Epidermal melanocyte (primary cell): Measurements from ENCODE around the gene ACKR3.

Source experiments
- DNase-seq: peaks from one replicate; pipeline ENCODE4 v3.0.0; 2011; ENCODE audit warnings: low spot score; ENCODE audit not compliant: insufficient read length

Gene ACKR3

DNA sequence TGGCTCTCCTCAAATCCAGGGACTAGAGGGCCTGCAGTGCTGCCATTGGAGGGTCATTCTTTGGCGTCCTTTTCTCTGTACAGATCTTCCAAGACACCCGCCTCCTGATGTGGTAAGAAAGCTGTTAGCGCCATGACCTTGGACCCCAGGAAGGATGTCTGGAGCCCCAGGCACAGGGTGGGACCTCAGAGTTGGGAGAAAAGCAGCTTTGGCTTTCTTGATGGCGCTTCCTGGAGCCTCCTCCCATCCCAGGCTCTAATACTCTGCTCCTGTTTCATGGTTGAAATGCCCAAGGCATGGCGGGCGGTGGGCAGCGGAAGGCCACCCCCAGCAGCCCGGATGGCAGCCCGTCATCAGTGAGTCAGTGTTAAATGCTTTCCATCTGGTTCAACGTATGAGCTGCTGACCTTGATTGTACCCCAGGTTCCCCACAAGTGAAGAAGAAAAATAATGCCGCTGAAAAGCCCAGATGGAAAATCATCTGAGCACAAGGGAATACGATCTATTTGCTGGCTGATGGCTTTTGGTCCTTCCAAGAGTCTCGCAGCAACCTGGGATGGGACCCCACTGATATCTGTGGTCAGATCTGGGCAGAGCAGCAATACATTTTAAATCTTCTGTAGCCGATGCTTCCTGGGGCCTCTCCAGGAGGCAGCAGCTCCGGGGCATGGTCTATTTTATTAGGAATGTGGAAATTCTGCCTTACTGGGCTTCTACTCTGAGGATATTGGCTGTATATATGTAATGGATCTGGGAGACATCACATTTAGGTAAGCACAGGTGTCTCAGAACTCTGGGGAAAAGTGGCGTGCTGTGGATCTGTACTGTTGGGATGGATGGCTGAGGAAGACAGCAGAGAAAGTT, 15.1 kb downstream of the ACKR3 start:
- no peak for DNase-seq

DNA sequence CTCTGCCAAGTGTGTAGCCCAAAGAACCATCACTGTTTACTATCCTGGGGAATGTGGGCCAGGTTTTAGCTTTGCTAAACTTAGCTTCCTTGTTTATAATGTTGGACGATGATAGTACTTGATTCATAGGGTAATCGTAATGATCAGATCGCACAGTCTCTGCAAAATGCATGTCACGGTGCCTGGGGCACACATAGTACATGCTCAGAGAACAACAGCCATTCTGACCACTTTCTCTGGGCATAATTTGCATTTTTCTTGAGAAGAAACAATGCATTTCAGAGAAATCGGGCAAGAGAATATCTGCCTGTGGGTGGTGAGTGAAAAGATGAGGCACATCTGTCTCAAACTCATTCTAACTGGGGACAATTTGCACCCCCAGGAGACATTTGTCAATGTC, 16.3 kb downstream of the ACKR3 start:
- no peak for DNase-seq

DNA sequence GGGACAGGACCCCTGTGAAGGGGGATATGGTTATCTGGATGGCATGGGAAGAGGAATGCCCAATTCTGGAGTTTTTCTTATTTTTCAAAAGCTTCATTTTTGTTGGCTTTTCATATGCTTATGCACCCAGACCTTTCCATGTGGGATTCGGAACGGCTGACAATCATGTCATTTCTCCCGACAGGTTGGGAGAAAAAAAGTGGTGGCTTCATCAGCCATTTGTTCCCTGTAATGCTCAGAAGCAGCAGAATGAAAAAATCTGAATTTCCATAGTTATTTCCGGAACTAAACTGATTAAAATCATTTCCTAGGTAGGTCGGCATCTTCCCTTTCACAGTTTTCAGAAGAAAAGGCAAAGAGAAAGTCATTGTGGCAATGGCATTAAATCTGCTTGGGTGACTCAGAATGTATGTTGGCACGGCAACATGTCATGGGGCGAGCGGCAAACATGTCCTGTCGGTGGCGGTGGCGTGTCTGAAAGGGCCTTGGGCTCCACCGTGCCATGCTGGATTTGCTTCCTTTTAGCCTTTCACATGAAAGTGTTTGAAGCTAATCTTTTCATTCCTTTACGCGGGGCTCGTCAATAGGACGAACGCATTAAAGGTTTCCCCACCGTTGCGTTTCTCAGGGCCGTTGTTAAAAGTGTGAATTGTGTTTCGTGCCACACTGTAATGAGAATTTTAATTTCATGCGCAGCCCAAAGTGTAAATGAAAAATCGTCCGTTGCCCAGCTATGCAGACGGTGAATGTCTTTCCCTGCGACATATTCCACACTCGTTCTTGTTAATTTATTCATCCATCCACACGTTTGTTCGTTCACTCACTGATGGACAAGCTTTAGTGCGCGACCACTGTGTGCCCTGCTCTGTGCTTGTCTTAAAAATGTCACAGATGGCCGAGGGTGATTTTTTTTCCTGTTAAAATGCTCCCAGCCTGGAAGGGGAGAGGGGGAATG, 18.5 kb downstream of the ACKR3 start:
- DNase-seq = no peak

DNA sequence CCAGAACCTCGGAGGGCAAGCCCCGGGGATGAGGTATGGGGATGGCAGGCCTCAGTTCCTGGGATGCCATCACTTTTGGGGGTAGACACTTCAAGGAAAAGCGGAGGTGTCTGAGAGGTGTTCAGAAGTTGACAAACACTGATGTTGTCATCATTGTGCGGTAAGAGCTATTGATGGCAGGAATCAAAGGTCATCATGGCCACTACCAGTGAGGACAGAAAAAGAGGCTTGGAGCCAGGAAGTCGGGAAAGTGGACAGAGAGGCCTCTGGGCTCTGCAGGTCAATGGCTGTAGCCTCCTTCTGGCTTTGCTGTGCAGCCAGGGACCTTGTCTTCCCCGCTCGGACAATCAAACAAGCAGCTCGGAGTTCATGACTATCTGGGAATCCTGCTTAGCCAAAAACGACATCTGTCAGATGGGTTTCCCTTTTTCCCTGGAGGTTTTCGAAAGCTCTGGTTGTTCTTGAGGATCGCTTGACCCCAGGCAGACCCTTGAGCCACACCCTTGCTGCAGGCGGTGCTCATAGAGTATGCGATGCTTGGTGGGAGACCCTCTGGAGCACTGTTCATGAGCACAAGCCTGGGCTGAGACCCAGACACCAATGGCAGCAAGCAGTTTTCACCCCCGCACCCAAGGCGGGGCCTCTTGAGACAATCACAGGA, 19.4 kb downstream of the ACKR3 start:
- no peak for DNase-seq

DNA sequence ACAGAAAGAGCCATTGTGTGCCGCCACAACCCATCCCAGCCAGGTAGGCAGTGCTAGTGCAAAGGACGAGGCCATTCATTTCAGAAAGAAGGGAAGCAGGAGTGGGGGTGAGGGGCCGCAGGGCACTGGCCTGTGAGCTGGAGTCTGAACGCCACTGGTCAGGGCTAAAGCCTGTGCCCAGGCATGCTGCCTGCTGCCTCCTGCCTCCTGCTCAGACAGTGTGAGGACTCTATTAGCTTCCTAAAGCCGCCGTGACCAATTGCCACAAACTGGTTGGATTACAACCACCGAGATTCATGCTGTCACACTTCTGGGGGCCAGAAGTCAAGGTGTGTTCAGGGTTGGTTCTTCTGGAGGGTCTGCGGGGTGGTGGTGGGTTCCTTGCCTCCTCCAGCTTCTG, 21.2 kb downstream of the ACKR3 start:
- DNase-seq = no peak

DNA sequence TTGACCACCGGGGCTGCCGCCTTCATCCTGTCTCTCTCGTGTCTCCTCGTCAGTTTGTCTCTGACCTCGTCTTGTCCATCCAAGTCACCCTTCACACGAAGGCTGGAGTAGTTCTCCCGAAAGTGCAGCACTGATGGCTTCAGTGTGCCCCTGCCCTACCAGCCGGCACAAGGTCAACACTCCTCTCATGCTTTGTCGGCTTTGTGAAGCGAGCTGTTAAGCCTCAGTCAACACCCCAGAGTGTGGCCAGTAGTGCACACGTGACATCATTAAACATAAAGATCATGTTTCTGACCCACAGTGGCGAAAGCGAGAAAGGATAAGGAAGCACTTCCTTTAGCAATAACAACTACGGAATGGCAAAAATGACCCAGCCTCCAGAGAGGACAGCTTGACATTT, 23.2 kb downstream of the ACKR3 start:
- no peak for DNase-seq

DNA sequence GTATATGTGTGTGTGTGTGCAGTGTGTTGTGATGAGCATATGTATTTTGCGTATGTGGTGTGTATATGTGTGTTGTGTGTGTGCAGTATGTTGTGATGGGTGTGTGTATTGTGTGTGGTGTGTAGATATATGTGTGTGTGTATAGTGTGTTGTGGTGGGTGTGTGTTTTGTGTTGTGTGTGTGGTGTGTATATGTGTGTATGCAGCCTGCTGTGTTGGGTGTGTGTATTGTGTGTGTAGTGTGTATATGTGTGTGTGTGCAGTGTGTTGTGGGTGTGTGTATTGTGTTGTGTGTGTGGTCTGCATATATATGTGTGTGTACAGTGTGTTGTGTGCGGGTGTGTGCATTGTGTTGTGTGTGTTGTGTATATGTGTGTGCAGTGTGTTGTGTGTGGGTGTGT, 23.9 kb downstream of the ACKR3 start:
- no peak for DNase-seq

DNA sequence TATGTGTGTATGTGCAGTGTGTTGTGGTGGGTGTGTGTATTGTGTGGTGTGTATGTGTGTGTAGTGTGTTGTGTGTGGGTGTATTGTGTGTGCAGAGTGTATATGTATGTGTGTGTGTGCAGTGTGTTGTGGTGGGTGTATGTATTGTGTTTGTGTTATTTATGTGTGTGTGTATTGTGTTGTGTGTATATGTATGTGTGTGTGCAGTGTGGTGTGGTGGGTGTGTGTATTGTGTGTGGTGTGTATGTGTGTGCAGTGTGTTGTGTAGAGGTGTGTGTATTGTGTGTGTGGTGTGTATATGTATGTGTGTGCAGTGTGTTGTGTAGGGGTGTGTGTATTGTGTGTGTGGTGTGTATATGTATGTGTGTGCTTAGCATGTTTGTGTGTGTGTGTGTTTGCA, 24.3 kb downstream of the ACKR3 start:
- DNase-seq = no peak

DNA sequence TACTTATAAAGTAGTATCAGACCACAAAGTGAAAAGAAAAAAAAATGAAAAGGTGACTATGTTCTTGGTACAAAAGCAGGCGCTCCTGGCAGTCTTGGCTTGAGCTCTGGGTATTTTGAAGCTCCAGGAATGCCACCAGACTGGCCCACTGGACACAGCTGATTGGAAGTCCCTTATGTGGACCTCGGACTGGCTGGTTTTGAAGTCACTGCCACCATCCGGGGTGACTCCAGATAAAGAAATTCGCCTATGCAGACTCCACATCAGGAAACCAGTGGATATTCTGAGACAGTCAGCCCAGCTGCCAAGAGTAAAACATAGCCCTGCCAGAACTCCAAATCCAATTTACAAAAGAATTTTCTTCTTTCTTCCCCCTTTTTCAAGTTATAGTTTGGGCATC, 28.0 kb downstream of the ACKR3 start:
- DNase-seq = no peak

DNA sequence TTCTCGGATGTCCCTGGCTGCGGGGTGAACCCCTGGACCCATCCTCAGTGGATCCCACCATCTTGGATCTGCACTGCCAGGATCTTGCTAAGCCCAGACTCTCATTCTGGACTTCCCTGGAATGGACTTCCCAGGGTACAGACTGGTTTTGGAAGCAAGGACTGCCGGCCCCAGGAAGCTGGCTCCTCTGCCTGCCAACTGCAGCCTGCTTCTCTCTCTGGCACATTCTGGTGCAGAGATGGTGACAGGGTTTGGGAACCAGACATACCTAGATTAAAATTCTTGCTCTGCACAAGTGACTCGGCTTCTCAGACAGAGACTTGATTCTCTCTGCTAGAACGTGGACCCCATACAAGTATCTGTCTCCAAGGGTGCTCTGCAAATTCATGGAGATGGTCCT, 29.4 kb downstream of the ACKR3 start:
- DNase-seq = no peak

DNA sequence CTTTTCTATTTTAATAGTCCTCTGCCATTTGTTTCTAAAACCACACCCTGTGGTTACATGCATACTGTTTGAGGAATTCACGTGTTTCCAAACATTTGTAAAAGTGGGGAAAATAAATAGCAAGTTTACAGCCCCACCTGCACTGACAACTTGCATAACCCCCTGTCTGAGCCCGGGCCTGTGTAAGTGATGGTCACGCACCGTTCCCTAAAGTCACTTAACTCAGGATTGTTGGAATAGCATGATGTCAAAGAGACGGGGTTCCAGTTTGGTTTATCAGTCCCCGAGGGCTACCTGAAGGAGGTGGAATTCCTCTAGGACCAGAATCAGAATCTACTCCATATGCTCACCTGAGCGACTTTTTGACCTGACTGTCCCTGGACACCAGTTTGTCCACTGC, 30.5 kb downstream of the ACKR3 start:
- DNase-seq = no peak

DNA sequence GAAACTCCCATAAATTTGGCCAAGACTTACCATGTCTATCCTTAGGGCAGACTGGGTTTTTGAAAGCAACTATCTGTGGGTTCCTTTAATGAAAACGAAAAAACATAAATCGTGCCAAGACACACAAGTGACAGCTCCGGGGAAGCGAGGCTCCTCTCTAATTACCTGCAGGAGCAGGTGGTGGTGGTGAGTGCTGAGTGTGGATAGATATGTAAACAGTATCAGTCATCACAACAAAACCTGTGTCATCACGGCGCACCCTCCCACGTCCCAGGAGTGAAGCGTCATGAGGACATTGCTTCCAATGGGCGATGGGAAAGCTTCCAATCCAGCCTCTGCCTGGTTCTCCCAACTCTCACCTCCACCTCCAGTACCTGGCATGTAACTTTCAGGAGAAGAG, 31.3 kb downstream of the ACKR3 start:
- DNase-seq = no peak

DNA sequence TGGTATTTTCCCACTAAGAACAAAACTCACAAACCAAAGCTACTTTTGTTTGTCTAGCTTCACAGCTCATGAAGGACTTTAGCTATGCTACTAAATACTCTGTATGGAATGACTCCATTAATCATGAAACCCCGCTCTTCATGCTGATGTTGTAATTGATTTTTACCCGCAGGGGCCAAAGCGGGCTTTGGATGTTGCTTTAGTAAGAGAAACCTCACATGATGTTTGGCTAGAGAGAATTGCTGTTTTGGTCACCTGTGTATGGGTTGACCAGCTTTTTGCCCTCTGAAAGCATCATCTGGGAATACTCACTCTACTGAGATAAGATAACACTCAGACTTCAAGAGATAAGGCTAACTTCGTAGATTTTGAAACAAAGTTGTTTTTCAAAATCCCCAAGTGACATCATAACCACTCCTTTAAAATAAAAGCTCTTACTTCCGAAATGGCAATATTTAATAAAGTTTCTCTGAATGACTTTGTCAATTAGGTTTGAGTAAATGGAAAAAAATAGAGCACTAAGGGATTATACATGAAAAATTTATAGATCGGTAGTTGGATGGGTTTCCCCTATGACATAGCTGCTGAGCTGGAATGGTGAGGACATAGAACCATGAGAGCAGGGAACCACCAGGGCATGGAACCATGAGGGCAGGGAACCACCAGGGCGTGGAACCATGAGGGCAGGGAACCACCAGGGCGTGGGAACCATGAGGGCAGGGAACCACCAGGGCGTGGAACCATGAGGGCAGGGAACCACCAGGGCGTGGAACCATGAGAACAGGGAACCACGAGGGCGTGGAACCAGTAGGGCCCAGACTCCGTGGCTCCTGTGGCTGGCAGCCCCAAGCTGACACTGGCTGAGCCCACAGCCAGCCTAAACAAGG, 31.9 kb downstream of the ACKR3 start:
- no peak for DNase-seq

DNA sequence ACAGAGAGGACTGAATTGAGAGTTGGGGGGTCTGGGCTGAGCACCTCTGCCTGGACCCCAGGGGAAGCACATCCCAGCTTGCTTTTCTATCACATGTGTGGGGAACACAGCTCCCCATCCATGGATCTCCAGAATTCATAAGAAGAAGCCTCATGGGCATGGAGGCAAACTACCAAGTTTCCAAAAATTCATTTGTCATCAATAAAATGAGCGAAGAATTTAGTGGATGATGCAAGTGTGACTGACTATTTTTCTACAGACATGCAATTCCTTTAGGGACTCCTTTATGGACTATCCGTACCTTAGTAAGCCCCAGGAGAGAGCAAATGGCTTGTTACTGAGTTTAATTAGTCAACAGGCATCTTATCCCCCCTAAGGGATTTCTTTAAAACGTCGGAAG, 33.1 kb downstream of the ACKR3 start:
- DNase-seq = no peak

DNA sequence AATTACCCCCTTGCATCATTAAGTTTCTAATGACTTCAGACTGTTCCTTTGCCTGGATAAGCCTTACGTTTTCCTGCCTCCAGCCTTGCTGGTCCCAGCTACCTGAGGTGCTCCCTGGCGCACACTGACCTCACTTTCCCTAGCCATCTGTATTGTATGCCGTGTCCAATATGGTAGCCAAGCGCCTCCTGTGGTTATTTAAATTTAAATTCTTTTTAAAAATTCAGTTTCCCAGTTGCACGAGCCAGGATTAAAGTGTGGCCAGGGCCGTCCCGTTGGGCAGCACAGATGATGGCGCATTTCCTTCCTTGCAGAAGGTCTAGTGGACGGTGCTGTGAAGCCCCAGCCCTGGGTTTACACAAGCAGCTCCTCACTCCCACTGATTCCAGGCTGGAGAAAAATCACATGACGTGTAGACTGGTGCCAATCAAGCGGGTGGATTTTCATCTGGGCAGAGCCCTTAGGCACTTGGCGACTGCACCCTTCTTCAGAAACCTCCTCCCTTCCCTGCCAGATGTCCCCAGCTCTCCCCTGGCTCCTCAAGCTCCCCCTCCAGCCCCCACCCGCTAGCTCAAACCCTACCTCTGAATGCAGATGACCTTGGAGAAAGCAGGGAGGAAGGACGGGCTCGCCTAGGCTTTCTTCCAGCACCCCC, 33.9 kb downstream of the ACKR3 start:
- no peak for DNase-seq

DNA sequence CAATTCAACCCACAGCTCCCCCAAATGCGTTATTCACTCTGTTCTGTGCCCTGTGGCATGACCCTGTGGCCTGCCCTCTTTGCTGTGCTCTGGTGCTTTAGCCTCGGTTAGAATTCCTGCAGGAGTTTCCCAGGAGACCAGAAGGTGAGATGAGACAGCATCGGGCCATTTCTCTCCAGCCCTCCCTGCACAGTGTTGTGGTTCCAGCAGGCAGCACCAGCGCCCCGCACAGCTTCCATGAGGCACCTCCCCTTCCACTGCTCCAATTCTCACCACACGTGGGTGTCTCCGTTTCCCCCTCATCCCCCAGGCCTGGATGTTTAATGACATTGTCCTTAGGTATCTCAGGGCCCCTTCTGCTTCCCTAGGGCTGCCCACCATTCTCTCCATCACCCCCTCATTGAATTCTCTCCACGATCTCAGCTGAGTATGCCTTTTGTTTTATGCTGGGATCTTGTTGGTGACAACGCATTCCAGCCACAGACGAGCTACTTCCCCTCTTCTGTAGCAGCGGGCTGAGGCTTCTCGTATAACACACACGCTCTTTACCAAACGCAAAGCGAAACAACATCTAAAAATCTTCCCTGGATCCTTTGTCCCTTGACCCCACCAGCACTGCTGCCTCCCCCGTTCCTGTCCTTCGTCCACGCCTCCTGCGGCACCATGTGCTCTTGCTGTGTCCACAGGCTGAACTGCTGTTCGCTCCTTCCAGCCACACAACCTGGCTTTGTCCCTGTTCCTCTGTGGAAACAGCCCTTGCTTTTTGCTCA, 35.1 kb downstream of the ACKR3 start:
- no peak for DNase-seq

DNA sequence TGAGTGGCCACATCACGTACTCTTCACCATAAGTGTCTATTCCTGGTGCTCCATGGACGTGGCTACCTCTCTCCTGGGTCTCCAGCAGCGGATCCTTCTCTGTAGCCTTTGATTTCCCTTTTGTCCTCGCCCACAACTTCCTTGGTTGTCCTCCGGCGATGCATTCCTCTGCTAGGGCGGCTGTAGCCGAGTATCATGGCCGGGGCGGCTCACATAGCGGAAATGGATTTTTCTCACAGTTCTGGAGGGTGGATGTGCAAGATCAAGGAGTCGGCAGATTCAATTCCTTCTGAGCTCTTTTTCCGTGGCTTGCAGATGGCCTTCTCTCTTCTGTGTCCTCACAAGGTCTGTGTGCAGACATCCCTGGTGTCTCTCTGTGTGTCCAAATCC, 35.7 kb downstream of the ACKR3 start:
- no peak for DNase-seq

DNA sequence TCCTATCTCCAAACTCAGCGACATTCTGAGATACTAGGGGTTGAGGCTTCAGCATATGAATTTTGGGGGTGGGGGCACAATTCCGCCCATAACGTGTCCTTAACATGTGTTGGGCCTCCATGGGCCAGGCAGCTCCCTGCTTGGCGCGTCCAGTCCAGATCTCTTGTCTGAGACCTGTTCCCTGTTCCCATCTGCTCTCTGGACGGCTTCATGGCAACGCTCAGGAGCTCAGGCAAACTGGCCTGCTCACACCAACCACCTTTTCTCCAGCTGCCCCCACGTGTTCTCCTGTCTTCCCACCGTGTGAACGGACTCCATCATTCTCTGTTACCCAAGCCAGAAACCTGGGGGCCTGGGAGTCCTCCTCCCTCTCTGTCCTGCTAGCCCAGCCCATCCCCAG, 36.4 kb downstream of the ACKR3 start:
- DNase-seq = no peak

DNA sequence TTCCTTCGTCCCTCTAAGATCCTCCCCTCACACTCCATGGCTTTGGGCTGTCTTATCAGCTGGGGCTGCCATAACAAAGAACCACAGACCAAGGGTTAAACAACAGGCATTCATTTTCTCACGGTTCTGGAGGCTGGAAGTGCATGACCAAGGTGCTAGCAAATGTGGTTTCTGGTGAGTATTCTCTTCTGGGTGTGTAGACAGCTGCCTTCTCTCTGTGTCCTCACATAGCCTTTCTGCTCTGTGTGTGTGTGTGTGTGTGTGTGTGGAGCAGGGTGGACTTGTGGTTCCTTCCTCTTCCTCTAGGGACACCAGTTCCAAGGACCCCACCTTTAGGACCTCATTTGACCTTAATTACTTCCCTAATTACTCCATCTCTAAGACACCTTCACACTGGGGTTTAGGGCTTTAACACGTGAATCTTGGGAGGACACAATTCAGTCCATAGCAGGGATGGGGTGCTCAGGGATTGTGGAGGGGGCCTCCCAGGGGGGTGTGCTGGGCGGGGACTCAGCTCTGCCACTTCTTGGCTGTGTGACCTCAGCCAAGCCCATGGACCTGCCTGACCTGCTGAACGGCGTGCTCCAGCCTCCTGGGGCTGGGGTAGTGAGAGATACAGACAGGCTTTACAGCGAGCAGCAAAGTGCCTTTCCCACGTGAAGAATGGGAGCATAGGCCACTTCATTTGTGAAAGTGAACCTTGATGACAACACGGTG, 38.0 kb downstream of the ACKR3 start:
- no peak for DNase-seq
